ENCODE results near the gene NAT14.

NAT14 gene

DNA sequence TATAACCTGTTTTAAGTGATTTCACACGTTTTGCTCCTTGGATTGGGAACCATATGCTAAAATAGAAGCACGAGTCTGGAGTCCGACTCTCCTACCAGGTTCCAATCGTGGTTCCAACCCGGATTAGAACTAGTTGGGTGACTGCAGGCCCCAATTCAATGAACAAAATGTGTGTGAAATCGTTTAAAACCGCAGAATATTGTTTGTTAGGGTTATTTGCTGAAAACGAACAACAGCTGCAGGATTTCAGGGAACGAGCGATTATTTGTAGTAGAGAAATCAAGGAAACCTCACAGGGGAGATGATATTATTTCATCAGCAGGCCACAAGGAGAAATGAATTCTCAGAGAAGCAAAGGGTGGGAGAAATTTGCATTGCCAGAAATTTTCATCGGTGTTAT is 20.0 kb downstream of the NAT14 start:
- TF ChIP-seq CTCF (conservative IDR thresholded peaks at IDR 0.05; ENCODE audit: low read depth, low read length): no peak
- no peak overlapping the region for H3K4me3 ChIP-seq (ENCODE audit: low read length)
- no peak for DNase-seq (ENCODE audit: low read depth)

DNA sequence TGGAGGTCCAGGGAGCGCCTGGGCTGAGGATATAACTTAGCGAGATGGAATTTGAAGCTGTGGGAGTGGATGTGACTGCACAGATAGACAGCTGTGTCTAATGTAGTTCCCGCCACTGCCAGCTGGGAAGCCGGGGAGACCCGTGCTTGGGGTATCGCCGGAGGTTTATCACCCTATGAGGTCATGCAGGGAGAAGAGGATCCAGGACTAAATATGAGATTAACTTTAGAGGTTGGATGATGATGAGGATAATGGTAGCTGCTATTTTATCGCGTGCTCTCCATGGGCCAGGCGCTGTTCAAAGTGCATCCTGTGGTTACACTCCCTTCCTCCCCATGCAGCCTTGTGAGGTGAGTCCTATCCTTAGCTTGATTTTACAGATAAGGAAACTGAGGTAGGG is 23.1 kb downstream of the NAT14 start:
- no peak for TF ChIP-seq CTCF (conservative IDR thresholded peaks at IDR 0.05; ENCODE audit: low read depth, low read length)
- no peak overlapping the region for H3K4me3 ChIP-seq (ENCODE audit: low read length)
- no peak for DNase-seq (ENCODE audit: low read depth)

GRCh38 chr19:55516878-55517620 is 32.1 kb downstream of the NAT14 start:
- DNase-seq (ENCODE audit: low read depth): peak; percentile 53
- TF ChIP-seq CTCF (conservative IDR thresholded peaks at IDR 0.05; ENCODE audit: low read depth, low read length): peak; percentile 92
- peak overlapping the region; percentile 44 for H3K4me3 ChIP-seq (ENCODE audit: low read length)

DNA sequence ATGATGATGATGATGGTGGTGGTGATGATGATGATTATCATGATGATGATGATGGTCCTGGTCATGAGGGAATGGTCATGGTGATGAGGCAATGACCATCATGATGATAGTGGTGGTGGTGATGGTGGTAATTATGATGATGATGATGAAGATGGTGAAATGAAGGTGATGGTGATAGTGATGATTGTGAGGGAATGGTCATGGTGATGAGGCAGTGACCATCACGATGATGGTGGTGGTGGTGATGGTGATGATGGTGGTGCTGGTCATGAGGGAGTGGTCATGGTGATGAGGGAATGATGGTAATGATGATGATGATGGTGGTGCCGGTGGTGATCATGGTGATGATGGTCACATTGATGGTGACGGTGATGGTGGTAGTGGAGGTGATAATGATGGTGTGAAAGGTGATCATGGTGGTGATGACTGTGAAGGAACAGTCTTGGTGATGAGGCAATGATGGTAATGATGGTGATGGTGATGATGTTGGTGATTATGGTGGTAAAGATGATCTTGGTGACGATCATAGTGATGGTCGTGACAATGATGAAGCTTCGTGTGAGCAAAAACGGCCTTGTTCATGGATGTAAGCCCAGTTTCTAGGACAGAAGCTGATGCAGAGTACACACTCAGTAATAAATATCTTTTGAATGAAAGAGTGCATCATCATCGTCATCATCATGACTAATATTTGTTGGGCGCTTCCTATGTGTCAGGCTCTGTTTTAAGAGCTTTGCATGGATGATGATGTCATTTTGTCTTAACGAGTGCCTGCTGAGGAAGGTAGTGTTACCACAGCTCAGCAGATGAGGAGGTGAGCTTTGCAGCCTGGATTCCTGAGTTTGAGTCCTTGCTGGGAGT is 34.7 kb downstream of the NAT14 start:
- TF ChIP-seq CTCF (conservative IDR thresholded peaks at IDR 0.05; ENCODE audit: low read depth, low read length): no peak
- no peak for DNase-seq (ENCODE audit: low read depth)
- no peak overlapping the region for H3K4me3 ChIP-seq (ENCODE audit: low read length)

DNA sequence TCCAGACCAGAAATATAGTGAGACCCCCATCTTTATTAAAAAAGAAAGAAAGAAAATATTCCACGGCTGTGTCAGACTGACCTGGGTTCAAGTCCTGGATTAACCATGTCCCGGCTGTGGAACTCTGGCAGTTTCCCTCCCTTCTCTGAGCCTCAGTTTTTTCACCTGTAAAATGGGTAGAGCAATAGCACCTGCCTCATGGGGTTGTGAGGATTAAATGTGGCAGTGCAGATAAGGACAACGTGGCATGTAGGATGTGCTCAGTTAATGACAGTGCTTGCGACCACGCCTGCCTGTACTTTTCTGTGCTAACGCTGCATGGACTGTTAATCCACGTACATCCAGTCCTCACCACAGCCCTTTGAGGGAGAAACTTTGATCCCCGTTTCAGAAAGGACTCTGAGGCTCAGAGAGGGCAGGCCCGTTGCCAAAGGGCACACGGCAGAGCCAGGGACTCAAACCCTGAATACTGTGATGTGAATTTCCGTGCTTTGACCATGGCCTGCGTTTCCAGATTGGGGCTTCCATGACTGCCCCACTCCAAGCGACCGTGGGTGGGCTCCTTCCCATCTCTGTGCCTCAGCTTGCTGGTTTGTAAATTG is 35.8 kb downstream of the NAT14 start:
- no peak for DNase-seq (ENCODE audit: low read depth)
- H3K4me3 ChIP-seq (ENCODE audit: low read length): no peak overlapping the region
- TF ChIP-seq CTCF (conservative IDR thresholded peaks at IDR 0.05; ENCODE audit: low read depth, low read length): no peak

DNA sequence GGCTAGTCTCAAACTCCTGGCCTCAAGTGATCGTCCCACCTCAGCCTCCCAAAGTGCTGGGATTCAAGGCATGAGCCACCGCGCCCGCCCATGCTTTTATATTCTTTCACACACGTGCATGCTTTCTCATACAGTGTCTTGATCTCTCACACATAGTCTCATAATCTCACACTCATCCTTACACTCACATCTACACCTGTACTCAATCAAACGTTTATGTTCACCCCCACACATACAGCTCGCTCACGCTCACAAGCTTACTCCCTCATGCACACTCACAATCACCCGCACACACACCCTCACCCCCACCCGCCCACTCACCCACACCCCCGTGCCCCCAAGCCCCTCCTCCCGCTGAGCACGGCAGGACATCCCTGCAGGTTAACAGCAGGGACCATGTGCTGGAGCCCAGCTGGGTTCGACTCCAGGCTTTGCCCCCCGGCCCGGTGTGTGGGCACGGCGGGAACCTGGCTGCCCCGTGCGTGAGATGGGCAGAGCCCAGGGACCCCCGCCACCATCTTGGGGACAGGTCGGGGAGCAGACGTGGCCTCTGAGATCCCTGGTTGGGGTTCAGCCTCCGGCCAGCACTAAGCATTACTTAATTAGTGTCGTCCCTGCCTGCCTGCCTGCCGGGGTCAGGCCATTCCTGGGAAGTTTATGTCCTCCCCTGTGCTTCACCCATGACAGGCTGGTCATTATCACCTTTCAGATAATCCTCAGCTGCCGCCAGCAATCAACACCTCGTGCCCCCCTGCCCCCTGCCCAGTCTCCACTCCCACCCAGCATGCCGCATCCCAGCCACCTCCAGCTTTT is 40.5 kb downstream of the NAT14 start:
- H3K4me3 ChIP-seq (ENCODE audit: low read length): no peak overlapping the region

More for the DNA sequence above, 40.5 kb downstream of the NAT14 start:
- DNase-seq (ENCODE audit: low read depth): no peak
- no peak for TF ChIP-seq CTCF (conservative IDR thresholded peaks at IDR 0.05; ENCODE audit: low read depth, low read length)
